Loucy (cell line): Measurements from ENCODE around the gene SLC18A3.
A peak's percentile ranks its signal among the peaks of the same experiment; 100 is the strongest.

Experiments used
- H2AFZ ChIP-seq: fragments of 200-600 bp; sonication (generic); 2 replicates; pipeline ENCODE4 v1.6.0; 2016; ENCODE audit warnings: antibody characterized with exemption, mild to moderate bottlenecking, low read length, moderate library complexity
- H3F3A ChIP-seq: fragments of 200-600 bp; 2 replicates; pipeline ENCODE4 v1.6.0; 2016; ENCODE audit warnings: antibody characterized with exemption, low read depth, mild to moderate bottlenecking
- H3K27me3 ChIP-seq: fragments of 200-600 bp; sonication (generic); 2 replicates; pipeline ENCODE4 v1.6.1; 2014; ENCODE audit warnings: low read length, mild to moderate bottlenecking; ENCODE audit not compliant: insufficient read depth, poor library complexity, severe bottlenecking
- H3K36me3 ChIP-seq: fragments of 200-600 bp; sonication (generic); 2 replicates; pipeline ENCODE4 v1.6.1; 2016; ENCODE audit warnings: low read length; ENCODE audit not compliant: insufficient read depth
- H3K4me1 ChIP-seq: fragments of 200-600 bp; sonication (generic); 2 replicates; pipeline ENCODE4 v1.5.1; 2014; ENCODE audit warnings: low read length, mild to moderate bottlenecking; ENCODE audit not compliant: insufficient read depth, poor library complexity, severe bottlenecking
- H3K4me2 ChIP-seq: fragments of 200-600 bp; sonication (generic); 2 replicates; pipeline ENCODE4 v1.6.0; 2014; ENCODE audit warnings: antibody characterized with exemption, low read length, low read depth, mild to moderate bottlenecking; ENCODE audit not compliant: poor library complexity, severe bottlenecking
- H3K4me3 ChIP-seq: fragments of 200-600 bp; sonication (generic); 2 replicates; pipeline ENCODE4 v1.5.1; 2014; ENCODE audit warnings: low read length, mild to moderate bottlenecking, mixed read lengths; ENCODE audit not compliant: poor library complexity, severe bottlenecking
- H3K79me2 ChIP-seq: fragments of 200-600 bp; sonication (generic); 2 replicates; pipeline ENCODE4 v1.6.1; 2014; ENCODE audit warnings: low read length; ENCODE audit not compliant: insufficient read depth
- H3K9ac ChIP-seq: fragments of 200-600 bp; sonication (generic); 2 replicates; pipeline ENCODE4 v1.6.0; 2014; ENCODE audit warnings: mild to moderate bottlenecking, low read depth, low read length, moderate library complexity; ENCODE audit not compliant: poor library complexity, severe bottlenecking
- H3K9me2 ChIP-seq: fragments of 200-600 bp; sonication (generic); replicated peaks from 2 replicates; pipeline ENCODE4 v1.6.1; 2016; ENCODE audit warnings: low read depth, low read length, mixed read lengths
- H3K9me3 ChIP-seq: fragments of 200-600 bp; sonication (generic); 2 replicates; pipeline ENCODE4 v1.6.1; 2014; ENCODE audit warnings: mild to moderate bottlenecking, antibody characterized with exemption, low read length, low read depth; ENCODE audit not compliant: insufficient read depth
- H4K20me1 ChIP-seq: fragments of 200-600 bp; sonication (generic); 2 replicates; pipeline ENCODE4 v1.6.0; 2014; ENCODE audit warnings: antibody characterized with exemption, low read length, mild to moderate bottlenecking; ENCODE audit not compliant: insufficient read depth, poor library complexity, severe bottlenecking
- CTCF ChIP-seq: fragments of 200-600 bp; sonication (generic); conservative IDR thresholded peaks from 2 replicates; pipeline ENCODE4 v1.5.1; 2014; ENCODE audit warnings: mild to moderate bottlenecking, antibody characterized with exemption, low read length
- EZH2phosphoT487 ChIP-seq: fragments of 200-600 bp; IDR thresholded peaks from 2 replicates; pipeline ENCODE4 v1.6.1; 2018; ENCODE audit warnings: antibody characterized with exemption, mild to moderate bottlenecking, moderate library complexity, borderline replicate concordance

Gene SLC18A3

GRCh38 chr10:49592726-49593563 lies 17.2 kb upstream of the SLC18A3 start:
- H3K4me1 ChIP-seq, result no peaks in the 10 kb centered on the region
- TF ChIP-seq CTCF (peak; percentile 97), EZH2phosphoT487 (no peak)
- no peaks in the 10 kb centered on the region for H3F3A ChIP-seq
- no peaks in the 10 kb centered on the region for H3K9me3 ChIP-seq
- no peak overlapping the region for H3K4me3 ChIP-seq
- no peak overlapping the region for H3K9ac ChIP-seq
- H3K4me2 ChIP-seq, result no peak overlapping the region
- no peaks in the 10 kb centered on the region for H3K27me3 ChIP-seq
- H3K9me2 ChIP-seq, result no peaks in the 10 kb centered on the region
- H3K36me3 ChIP-seq, result no peaks in the 10 kb centered on the region
- no peaks in the 10 kb centered on the region for H3K79me2 ChIP-seq
- H2AFZ ChIP-seq, result no peak overlapping the region
- no peaks in the 10 kb centered on the region for H4K20me1 ChIP-seq

GRCh38 chr10:49593564-49593875 lies 16.6 kb upstream of the SLC18A3 start:
- Histone ChIP-seq H3K4me2 (no peak overlapping the region), H3K9me3 (no peaks in the 10 kb centered on the region), H3K4me1 (no peaks in the 10 kb centered on the region), H2AFZ (no peak overlapping the region), H3K27me3 (no peaks in the 10 kb centered on the region), H3K9ac (no peak overlapping the region), H3K9me2 (no peaks in the 10 kb centered on the region), H3K79me2 (no peaks in the 10 kb centered on the region), H3K36me3 (no peaks in the 10 kb centered on the region), H3F3A (no peaks in the 10 kb centered on the region), H3K4me3 (no peak overlapping the region), H4K20me1 (no peaks in the 10 kb centered on the region)
- TF ChIP-seq EZH2phosphoT487, result no peak
- TF ChIP-seq CTCF, result no peak

GRCh38 chr10:49593998-49594397 lies 16.1 kb upstream of the SLC18A3 start:
- TF ChIP-seq CTCF, result no peak
- no peak for TF ChIP-seq EZH2phosphoT487
- Histone ChIP-seq H3K4me1 (no peaks in the 10 kb centered on the region), H3K4me3 (no peak overlapping the region)

More at GRCh38 chr10:49593998-49594397, 16.1 kb upstream of the SLC18A3 start:
- H3K9ac ChIP-seq, result no peak overlapping the region
- no peaks in the 10 kb centered on the region for H3K9me2 ChIP-seq
- no peaks in the 10 kb centered on the region for H4K20me1 ChIP-seq
- H2AFZ ChIP-seq, result no peak overlapping the region
- H3K9me3 ChIP-seq, result no peaks in the 10 kb centered on the region
- no peak overlapping the region for H3K4me2 ChIP-seq
- no peaks in the 10 kb centered on the region for H3K27me3 ChIP-seq
- H3F3A ChIP-seq, result no peaks in the 10 kb centered on the region
- H3K36me3 ChIP-seq, result no peaks in the 10 kb centered on the region
- H3K79me2 ChIP-seq, result no peaks in the 10 kb centered on the region
